ENCODE measurements around the gene HMBS.

HMBS gene

GRCh38 chr11:119067371-119068222 lies 17.1 kb upstream of the HMBS start, which contains the start of gene VPS11:
VPS11 (plus strand) TSS chr11:119067818; CDS start chr11:119067824, 6 bp downstream.
- DNase-seq (ENCODE audit: low read depth in 1 of 2, low spot score in 1 of 2) = peak; percentile 96 to 97

GRCh38 chr11:119077839-119078238 lies 6.8 kb upstream of the HMBS start:
- no peak for DNase-seq (ENCODE audit: low read depth in 1 of 2, low spot score in 1 of 2)

- DNase-seq (ENCODE audit: low read depth in 1 of 2, low spot score in 1 of 2) = no peak
Measured at GRCh38 chr11:119078675-119079420, 5.8 kb upstream of the HMBS start.

- no peak for DNase-seq (ENCODE audit: low read depth in 1 of 2, low spot score in 1 of 2)
Measured at GRCh38 chr11:119081682-119082260, 2.9 kb upstream of the HMBS start.

- DNase-seq (ENCODE audit: low read depth in 1 of 2, low spot score in 1 of 2) = no peak
Measured at GRCh38 chr11:119085437-119085847, 761 bp downstream of the HMBS start.

- DNase-seq (ENCODE audit: low read depth in 1 of 2, low spot score in 1 of 2) = no peak
Measured at GRCh38 chr11:119087123-119087522, 2.4 kb downstream of the HMBS start.

GRCh38 chr11:119087747-119088241 lies 3.1 kb downstream of the HMBS start:
- no peak for DNase-seq (ENCODE audit: low read depth in 1 of 2, low spot score in 1 of 2)

GRCh38 chr11:119088406-119088805 lies 3.7 kb downstream of the HMBS start:
- no peak for DNase-seq (ENCODE audit: low read depth in 1 of 2, low spot score in 1 of 2)

GRCh38 chr11:119089319-119089718 lies 4.6 kb downstream of the HMBS start:
- no peak for DNase-seq (ENCODE audit: low read depth in 1 of 2, low spot score in 1 of 2)

GRCh38 chr11:119091178-119091577 lies 6.5 kb downstream of the HMBS start:
- DNase-seq (ENCODE audit: low read depth in 1 of 2, low spot score in 1 of 2) = no peak

GRCh38 chr11:119091966-119092879 lies 7.5 kb downstream of the HMBS start:
- DNase-seq (ENCODE audit: low read depth in 1 of 2, low spot score in 1 of 2) = no peak

- DNase-seq (ENCODE audit: low read depth in 1 of 2, low spot score in 1 of 2) = no peak
Measured at GRCh38 chr11:119092880-119093842, 8.5 kb downstream of the HMBS start.

- DNase-seq (ENCODE audit: low read depth in 1 of 2, low spot score in 1 of 2) = peak in 1 of 2 donors; percentile 36
Measured at GRCh38 chr11:119093942-119094815, 9.5 kb downstream of the HMBS start.

- DNase-seq (ENCODE audit: low read depth in 1 of 2, low spot score in 1 of 2) = peak in 1 of 2 donors; percentile 49
Measured at GRCh38 chr11:119094816-119095065, 10.1 kb downstream of the HMBS start.

- peak; percentile 97 to 99 for DNase-seq (ENCODE audit: low read depth in 1 of 2, low spot score in 1 of 2)
Measured at GRCh38 chr11:119095066-119095880, 10.6 kb downstream of the HMBS start.

GRCh38 chr11:119099711-119100110 lies 15.0 kb downstream of the HMBS start:
- no peak for DNase-seq (ENCODE audit: low read depth in 1 of 2, low spot score in 1 of 2)

GRCh38 chr11:119100246-119100970 lies 15.7 kb downstream of the HMBS start:
- DNase-seq (ENCODE audit: low read depth in 1 of 2, low spot score in 1 of 2) = no peak

Data from activated T-helper 1 cell treated with anti-CD3 and anti-CD28 coated beads, Interleukin-2, amount 50 U/mL, for 16 hours (primary cell).